Fibroblast of lung (primary cell): ENCODE data around the gene YKT6. TPM values are rescaled to one million over a fixed set of nuclear protein-coding genes. Genes with fewer than 3 reads are reported as not detected.

Experiments used
- DNase-seq, 2 donors: peaks; one replicate each; pipeline versions ENCODE4 v3.0.0 to v3.0.0-alpha.2; 2010; ENCODE audit warnings: low read depth in 2 of 2
- H2AFZ ChIP-seq: 2 replicates; pipeline ENCODE4 v1.5.1; 2012; ENCODE audit warnings: low read length, control low read depth, inconsistent platforms
- H3K27ac ChIP-seq: 2 replicates; pipeline ENCODE4 v1.5.1; 2011; ENCODE audit warnings: low read length, control low read depth; ENCODE audit not compliant: insufficient read depth
- H3K27me3 ChIP-seq: 2 replicates; pipeline ENCODE4 v1.5.1; 2011; ENCODE audit warnings: mild to moderate bottlenecking, low read length; ENCODE audit not compliant: control insufficient read depth, insufficient read depth
- H3K36me3 ChIP-seq: 2 replicates; pipeline ENCODE4 v1.5.1; 2011; ENCODE audit warnings: low read length; ENCODE audit not compliant: control insufficient read depth, insufficient read depth
- H3K4me1 ChIP-seq: 2 replicates; pipeline ENCODE4 v1.5.1; 2011; ENCODE audit warnings: low read length; ENCODE audit not compliant: control insufficient read depth, insufficient read depth; ENCODE audit errors: extremely low read depth
- H3K4me2 ChIP-seq: 2 replicates; pipeline ENCODE4 v1.5.1; 2011; ENCODE audit warnings: low read length, control low read depth; ENCODE audit not compliant: insufficient read depth; ENCODE audit errors: extremely low read depth
- H3K4me3 ChIP-seq, 4 experiments: fragments of 200-600 bp in 1 of 4; sonication (generic) in 1 of 4; replicated peaks in 1 of 4; 2 replicates each; pipeline ENCODE4 v1.5.1; 2011 to 2016; ENCODE audit warnings: low read length in 4 of 4, low read depth in 3 of 4, mild to moderate bottlenecking in 3 of 4, control low read depth in 2 of 4, inconsistent platforms in 1 of 4, mixed read lengths in 1 of 4; ENCODE audit not compliant: insufficient read depth in 1 of 4; ENCODE audit errors: control extremely low read depth in 1 of 4
- H3K79me2 ChIP-seq: 2 replicates; pipeline ENCODE4 v1.5.1; 2012; ENCODE audit warnings: mild to moderate bottlenecking, low read length, inconsistent platforms; ENCODE audit not compliant: control insufficient read depth, insufficient read depth
- H3K9ac ChIP-seq: 2 replicates; pipeline ENCODE4 v1.5.1; 2011; ENCODE audit warnings: mild to moderate bottlenecking, low read length, control low read depth; ENCODE audit not compliant: insufficient read depth
- H3K9me3 ChIP-seq: 2 replicates; pipeline ENCODE4 v1.5.1; 2012; ENCODE audit warnings: low read depth, low read length; ENCODE audit not compliant: control insufficient read depth, insufficient read depth
- H4K20me1 ChIP-seq: 2 replicates; pipeline ENCODE4 v1.5.1; 2011; ENCODE audit warnings: low read length; ENCODE audit not compliant: control insufficient read depth, insufficient read depth; ENCODE audit errors: extremely low read depth
- CTCF ChIP-seq, 2 donors: IDR thresholded peaks in 1 of 2; conservative IDR thresholded peaks in 1 of 2; 1 replicate in 1 of 2; 2 replicates in 1 of 2; pipeline ENCODE4 v1.5.1; 2011 to 2012; ENCODE audit warnings: low read length in 2 of 2, control low read depth in 1 of 2, inconsistent platforms in 1 of 2, low read depth in 1 of 2, mild to moderate bottlenecking in 1 of 2
- EZH2 ChIP-seq: IDR thresholded peaks from 2 replicates; pipeline ENCODE4 v1.5.1; 2012; ENCODE audit warnings: low read length, control low read depth, mild to moderate bottlenecking; ENCODE audit errors: missing control alignments
- polyA plus RNA-seq, 2 donors: library from polyadenylated mRNA; depleted of rRNA in 1 of 2; stranded (reverse) in 1 of 2; unstranded in 1 of 2; fragments of >200 nt; gene quantifications; 2 replicates each; pipeline ENCODE4 v1.2.1, GENCODE V29; 2011 to 2012; ENCODE audit warnings: missing spikeins in 1 of 2
- total RNA-seq: library from RNA; depleted of rRNA; stranded (reverse); fragments of >200 nt; gene quantifications from 2 replicates; pipeline ENCODE4 v1.2.1, GENCODE V29; 2014

Gene YKT6
- total and polyA plus RNA-seq, 2 donors (not counting 1 experiment from before 2014, with no cell fraction given), result 90.0 to 99.0 TPM

GRCh38 chr7:44153948-44154335 lies 46.8 kb upstream of the YKT6 start:
- Histone ChIP-seq H3K9ac (no peak overlapping the region), H3K27me3 (peaks cover 7% of the 10 kb centered on the region), H3K9me3 (no peaks in the 10 kb centered on the region), H3K4me3 (no peak overlapping the region), H3K27ac (no peak overlapping the region), H3K79me2 (no peaks in the 10 kb centered on the region), H3K4me1 (no peaks in the 10 kb centered on the region), H3K4me2 (no peak overlapping the region), H4K20me1 (no peaks in the 10 kb centered on the region), H2AFZ (no peak overlapping the region), H3K36me3 (no peaks in the 10 kb centered on the region)
- TF ChIP-seq EZH2, result no peak
- TF ChIP-seq CTCF (conservative IDR thresholded peaks at IDR 0.05 in 1 of 2, IDR thresholded peaks at IDR 0.05 in 1 of 2; ENCODE audit: low read depth in 1 of 2, low read length in 2 of 2), result no peak
- no peak for DNase-seq

GRCh38 chr7:44154703-44155102 lies 46.1 kb upstream of the YKT6 start:
- Histone ChIP-seq H3K9me3 (no peaks in the 10 kb centered on the region), H4K20me1 (no peaks in the 10 kb centered on the region), H3K4me1 (no peaks in the 10 kb centered on the region), H3K4me2 (no peak overlapping the region), H3K4me3 (no peak overlapping the region), H3K27me3 (peaks cover 4% of the 10 kb centered on the region), H2AFZ (no peak overlapping the region), H3K9ac (no peak overlapping the region), H3K27ac (no peak overlapping the region), H3K36me3 (no peaks in the 10 kb centered on the region), H3K79me2 (no peaks in the 10 kb centered on the region)
- DNase-seq, result peak in 1 of 2 donors; percentile 44
- no peak for TF ChIP-seq CTCF (conservative IDR thresholded peaks at IDR 0.05 in 1 of 2, IDR thresholded peaks at IDR 0.05 in 1 of 2; ENCODE audit: low read depth in 1 of 2, low read length in 2 of 2)
- TF ChIP-seq EZH2, result no peak

GRCh38 chr7:44155191-44156185 lies 45.3 kb upstream of the YKT6 start:
- TF ChIP-seq EZH2 (no peak), CTCF (conservative IDR thresholded peaks at IDR 0.05 in 1 of 2, IDR thresholded peaks at IDR 0.05 in 1 of 2; ENCODE audit: low read depth in 1 of 2, low read length in 2 of 2) (no peak)
- no peak overlapping the region for H3K4me2 ChIP-seq
- no peaks in the 10 kb centered on the region for H3K9me3 ChIP-seq
- H3K4me3 ChIP-seq, result no peak overlapping the region
- no peaks in the 10 kb centered on the region for H3K79me2 ChIP-seq
- no peak overlapping the region for H3K9ac ChIP-seq
- peaks cover 5% of the 10 kb centered on the region for H3K27me3 ChIP-seq
- H3K27ac ChIP-seq, result no peak overlapping the region
- H4K20me1 ChIP-seq, result no peaks in the 10 kb centered on the region
- no peaks in the 10 kb centered on the region for H3K36me3 ChIP-seq
- DNase-seq, result no peak
- H2AFZ ChIP-seq, result no peak overlapping the region
- no peaks in the 10 kb centered on the region for H3K4me1 ChIP-seq
